ENCODE data around the gene PAK1.

The PAK1 gene

GRCh38 chr11:77472991-77473800 lies 698 bp downstream of the PAK1 start:
- peak; percentile 81 for DNase-seq

GRCh38 chr11:77471558-77472193 lies 2.2 kb downstream of the PAK1 start:
- no peak for DNase-seq

- no peak for DNase-seq
Observed at GRCh38 chr11:77470971-77471370, 2.9 kb downstream of the PAK1 start.

GRCh38 chr11:77470504-77470903 lies 3.4 kb downstream of the PAK1 start:
- no peak for DNase-seq

- DNase-seq: no peak
Observed at GRCh38 chr11:77468527-77468926, 5.4 kb downstream of the PAK1 start.

GRCh38 chr11:77467993-77468392 lies 5.9 kb downstream of the PAK1 start:
- DNase-seq: no peak

- DNase-seq: no peak
Observed at GRCh38 chr11:77467233-77467632, 6.7 kb downstream of the PAK1 start.

GRCh38 chr11:77457340-77457739 lies 16.6 kb downstream of the PAK1 start:
- no peak for DNase-seq

- DNase-seq: no peak
Observed at GRCh38 chr11:77455740-77456139, 18.2 kb downstream of the PAK1 start.

GRCh38 chr11:77454867-77455655 lies 18.8 kb downstream of the PAK1 start:
- DNase-seq: no peak

GRCh38 chr11:77450227-77450626 lies 23.7 kb downstream of the PAK1 start:
- DNase-seq: no peak

GRCh38 chr11:77449784-77450183 lies 24.1 kb downstream of the PAK1 start:
- no peak for DNase-seq

- no peak for DNase-seq
Observed at GRCh38 chr11:77449060-77449521, 24.8 kb downstream of the PAK1 start.

GRCh38 chr11:77448269-77448668 lies 25.6 kb downstream of the PAK1 start:
- no peak for DNase-seq

GRCh38 chr11:77446911-77447629 lies 26.8 kb downstream of the PAK1 start:
- no peak for DNase-seq

- no peak for DNase-seq
Observed at GRCh38 chr11:77444261-77444660, 29.6 kb downstream of the PAK1 start.

GRCh38 chr11:77442394-77443053 lies 31.4 kb downstream of the PAK1 start:
- no peak for DNase-seq

- DNase-seq: no peak
Observed at GRCh38 chr11:77441426-77441825, 32.5 kb downstream of the PAK1 start.

- no peak for DNase-seq
Observed at GRCh38 chr11:77440678-77441077, 33.2 kb downstream of the PAK1 start.

GRCh38 chr11:77438487-77438886 lies 35.4 kb downstream of the PAK1 start:
- DNase-seq: no peak

GRCh38 chr11:77436969-77437368 lies 36.9 kb downstream of the PAK1 start:
- DNase-seq: no peak

- no peak for DNase-seq
Observed at GRCh38 chr11:77436506-77436905, 37.4 kb downstream of the PAK1 start.

Data from activated effector memory CD4-positive, alpha-beta T cell treated with anti-CD3 and anti-CD28 coated beads, Interleukin-2, amount 50 U/mL, for 16 hours (primary cell).